HTR-8/SVneo (cell line): ENCODE results near the gene DHFR2.

Source experiments
- DNase-seq: peaks from one replicate; pipeline ENCODE4 v3.0.0; 2011; ENCODE audit warnings: low spot score, mixed read lengths; ENCODE audit not compliant: insufficient read length
- FAIRE-seq: peaks from 2 replicates; lab custom pipeline; 2011; peaks lifted over from hg19 to GRCh38; lab: Jason Lieb, UNC

The DHFR2 gene

DNA sequence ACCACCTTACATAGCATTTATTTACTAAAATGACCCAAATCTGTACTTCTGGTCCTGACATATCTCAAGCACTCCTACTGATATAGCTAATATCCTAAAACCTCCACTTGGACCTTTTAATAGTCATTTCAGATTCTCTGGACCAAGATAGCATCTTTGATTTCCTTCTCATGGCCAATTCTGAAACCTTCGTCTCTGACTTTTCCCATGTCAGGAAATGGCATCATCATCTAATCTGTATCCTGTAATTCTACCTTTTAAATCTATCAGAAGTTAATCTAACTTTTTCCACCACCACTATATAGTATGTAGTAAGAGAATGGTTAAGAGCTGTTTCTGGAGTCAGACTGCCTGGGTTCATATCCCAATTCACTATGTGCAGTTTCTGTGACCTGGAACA, 50.5 kb downstream of the DHFR2 start:
- no peak for FAIRE-seq
- DNase-seq: no peak

DNA sequence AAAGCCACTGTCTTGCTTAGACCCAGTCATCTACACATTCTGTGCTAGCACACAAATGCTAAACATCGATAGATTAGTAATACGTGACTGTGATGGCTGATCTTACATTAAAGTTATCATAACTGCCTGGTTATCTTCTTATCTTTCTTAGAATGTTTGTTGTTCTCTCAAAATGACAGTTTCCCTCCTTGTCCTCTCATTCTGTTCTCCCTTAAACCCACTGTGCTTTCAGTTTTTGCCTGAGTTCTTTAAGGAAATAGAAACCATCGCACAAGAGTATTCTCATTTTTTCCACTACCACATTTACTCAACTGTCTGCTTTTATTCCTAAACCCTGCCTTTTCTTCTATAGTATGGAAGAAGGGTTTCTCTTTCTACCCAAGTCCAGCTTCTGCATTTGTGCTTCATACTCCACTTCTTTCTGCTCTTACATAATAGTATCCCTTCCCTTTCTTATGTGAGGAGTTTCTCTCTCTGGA, 51.4 kb downstream of the DHFR2 start:
- no peak for FAIRE-seq
- no peak for DNase-seq

DNA sequence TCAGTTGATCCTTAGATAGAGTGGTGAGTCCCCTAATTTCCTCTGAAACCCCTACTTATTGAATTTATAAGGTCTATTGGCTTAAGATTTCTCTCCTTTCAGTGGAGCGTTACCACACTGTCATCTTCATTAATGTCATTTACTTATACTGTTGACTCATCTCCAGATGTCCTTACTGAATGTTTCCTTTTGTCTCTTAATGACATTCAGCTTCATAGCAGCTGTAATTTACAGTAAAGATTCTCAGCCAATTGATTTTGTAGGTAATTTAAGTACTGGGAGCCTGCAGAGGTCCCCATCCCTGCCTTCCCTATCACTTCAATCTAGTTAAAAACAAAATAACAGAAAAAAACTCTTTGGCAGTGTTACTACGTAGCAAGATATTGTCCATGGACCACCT, 53.1 kb downstream of the DHFR2 start:
- DNase-seq: no peak

DNA sequence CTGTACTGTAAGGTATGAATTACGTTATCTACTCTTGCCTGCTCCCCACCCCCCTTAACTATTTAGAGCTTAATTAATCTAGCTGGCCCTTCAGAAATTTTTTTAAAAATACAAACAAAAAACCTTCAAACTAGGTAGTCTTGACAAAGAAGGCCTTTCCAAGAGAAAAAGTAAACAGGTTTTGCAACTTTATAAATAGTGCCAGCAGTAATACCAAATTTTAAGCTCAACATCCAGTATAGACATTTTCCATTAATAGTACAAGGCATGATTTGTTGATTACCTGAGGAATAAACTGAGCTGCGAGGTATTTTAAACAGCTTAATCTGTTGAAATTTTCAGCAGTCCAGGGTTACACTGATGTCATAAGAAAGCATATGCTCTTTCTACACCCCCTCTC, 54.5 kb downstream of the DHFR2 start:
- DNase-seq (no peak), FAIRE-seq (no peak)

More for the DNA sequence above, 53.1 kb downstream of the DHFR2 start:
- no peak for FAIRE-seq
